Sigmoid colon (tissue), 7 donors: ENCODE data around the gene ARRB1. TPM values are rescaled to one million over a fixed set of nuclear protein-coding genes. Genes with fewer than 3 reads are reported as not detected.
A peak's percentile ranks its signal among the peaks of the same experiment; 100 is the strongest.

Experiments
- DNase-seq: peaks from one replicate; pipeline ENCODE4 v3.0.0-alpha.2; 2019
- H3K27ac ChIP-seq, 4 donors: fragments of 200-600 bp; sonication (generic); one replicate each; pipeline ENCODE4 v1.5.1; 2016 to 2019; ENCODE audit warnings: mild to moderate bottlenecking in 1 of 4
- H3K27me3 ChIP-seq, 3 donors: fragments of 200-600 bp; sonication (generic); one replicate each; pipeline ENCODE4 v1.5.1; 2019; ENCODE audit warnings: mild to moderate bottlenecking in 1 of 3
- H3K36me3 ChIP-seq, 4 donors: fragments of 200-600 bp; sonication (generic); one replicate each; pipeline ENCODE4 v1.5.1; 2016 to 2019
- H3K4me1 ChIP-seq, 4 donors: fragments of 200-600 bp; sonication (generic); one replicate each; pipeline ENCODE4 v1.5.1; 2017 to 2019
- H3K4me3 ChIP-seq, 4 donors: fragments of 200-600 bp; sonication (generic); one replicate each; pipeline ENCODE4 v1.5.1; 2017 to 2019; ENCODE audit warnings: mild to moderate bottlenecking in 2 of 4, moderate library complexity in 1 of 4
- H3K9me3 ChIP-seq, 4 donors: fragments of 200-600 bp in 3 of 4; sonication (generic) in 3 of 4; one replicate each; pipeline versions ENCODE4 v1.5.1 to v1.6.1; 2013 to 2019
- CTCF ChIP-seq, 4 experiments: fragments of 450-650 bp in 3 of 4; fragments of 200-600 bp in 1 of 4; IDR thresholded peaks; one replicate each; pipeline ENCODE4 v1.5.1; 2016 to 2019; ENCODE audit warnings: antibody characterized with exemption in 4 of 4, mild to moderate bottlenecking in 3 of 4, moderate library complexity in 2 of 4
- EP300 ChIP-seq, 4 donors: sonication (generic); formaldehyde crosslinking; IDR thresholded peaks; one replicate each; pipeline ENCODE4 v1.6.1; 2017; ENCODE audit warnings: antibody characterized with exemption in 4 of 4
- POLR2A ChIP-seq, 2 donors: fragments of 450-650 bp; IDR thresholded peaks; one replicate each; pipeline ENCODE4 v1.6.1; 2016; ENCODE audit warnings: antibody characterized with exemption in 2 of 2, mild to moderate bottlenecking in 2 of 2, moderate library complexity in 2 of 2
- POLR2AphosphoS5 ChIP-seq, 4 donors: sonication (generic); formaldehyde crosslinking; IDR thresholded peaks; one replicate each; pipeline ENCODE4 v1.6.1; 2017; ENCODE audit warnings: antibody characterized with exemption in 4 of 4
- WGBS, 2 donors: extraction: QIAGEN DNeasy Blood & Tissue Kit; methylation state at CpG; one replicate each; pipeline ENCODE4 v1.1.7; 2013; 5-methylcytosine and 5-hydroxymethylcytosine counted together
- intact Hi-C: fragments of 100-400 bp; cut with DNase I; formaldehyde crosslinking; loops from one replicate; pipeline ENCODE4 v1.15.1; 2023
- polyA plus RNA-seq, 3 donors: library from polyadenylated mRNA; stranded (reverse); fragments of 200-250 nt; gene quantifications; one replicate each; pipeline ENCODE4 v1.2.3, GENCODE V29; 2013
- total RNA-seq, 4 donors: library from RNA; depleted of rRNA; stranded (reverse); fragments of >200 nt; gene quantifications; one replicate each; pipeline ENCODE4 v1.1.0, GENCODE V29; 2016
- donor health status: healthy with polysubstance abuse.
- donor health status: Bipolar disorder and iron deficiency.
- donor health status: healthy.

The ARRB1 gene
- total and polyA plus RNA-seq, 7 donors = 24.0 to 96.7 (median 45.6) TPM

DNA sequence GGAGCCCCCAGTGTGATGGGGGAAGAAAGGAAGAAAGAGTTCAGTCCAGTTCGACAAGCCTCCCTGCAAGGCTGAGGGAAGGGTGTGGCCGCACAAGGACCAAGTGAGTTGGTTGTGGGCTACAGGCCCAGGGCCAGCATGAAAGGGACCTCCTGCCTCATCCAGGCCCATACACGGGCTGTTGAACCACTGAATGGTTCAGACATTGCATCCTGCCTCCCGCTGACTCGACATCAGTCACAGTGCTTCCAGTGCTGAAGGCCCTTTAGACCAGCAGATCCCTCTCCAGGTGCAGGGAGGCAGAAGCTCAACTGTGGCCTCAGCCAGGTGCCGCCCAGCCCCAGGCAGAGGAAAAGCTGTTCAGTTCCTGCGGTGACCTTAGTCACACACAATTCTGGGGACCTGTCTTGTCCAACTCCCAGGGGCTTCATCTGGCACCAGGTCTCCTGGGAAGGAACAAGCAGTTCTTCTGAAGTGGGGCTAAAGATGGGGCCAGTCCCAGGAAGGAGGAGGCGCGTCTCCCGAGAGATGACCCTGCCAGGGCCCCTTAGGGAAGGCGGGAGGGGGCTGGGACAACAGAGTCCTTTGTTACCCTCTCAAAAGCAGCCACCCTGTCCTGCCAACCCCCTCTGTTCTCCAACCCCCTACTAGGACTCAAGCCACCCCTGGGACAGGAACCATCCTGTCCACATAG, 6.6 kb downstream of the ARRB1 start:
- Histone ChIP-seq H3K4me3 (no peak overlapping the region), H3K36me3 (no peaks in the 10 kb centered on the region), H3K27me3 (no peaks in the 10 kb centered on the region), H3K4me1 (peaks cover 3 to 100% (median 100%) of the 10 kb centered on the region in 4 donors), H3K27ac (peak overlapping the region; percentile 97 to 98 (median 97)), H3K9me3 (no peaks in the 10 kb centered on the region)
- no peak for TF ChIP-seq EP300 (IDR thresholded peaks at IDR 0.05)
- no peak for TF ChIP-seq POLR2AphosphoS5 (IDR thresholded peaks at IDR 0.05)
- TF ChIP-seq CTCF (IDR thresholded peaks at IDR 0.05) = no peak
- TF ChIP-seq POLR2A (IDR thresholded peaks at IDR 0.05) = no peak
- intact Hi-C loops = no loop called here
- 47 to 55% methylated on average over 11 of the region's 11 CpGs for WGBS, 2 donors
- DNase-seq = no peak

DNA sequence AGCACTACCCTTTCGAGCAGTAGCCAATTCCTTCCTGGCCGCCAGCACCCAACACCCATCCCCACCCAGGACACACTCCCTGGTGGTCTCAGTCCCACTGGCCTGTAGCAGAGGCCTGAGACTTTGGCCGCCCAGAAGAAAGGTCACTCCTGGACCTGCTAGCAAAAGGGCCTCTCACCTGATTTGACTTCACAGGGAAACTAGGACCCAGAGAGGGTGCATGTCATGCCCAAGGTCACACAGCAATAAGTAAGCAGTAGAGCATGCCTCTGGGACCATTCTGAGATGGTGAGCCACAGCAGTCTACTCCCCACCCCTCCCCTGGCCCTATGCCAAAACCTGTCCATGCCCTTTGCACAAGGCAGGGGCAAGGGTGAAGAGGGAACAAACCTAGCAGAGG, 7.3 kb downstream of the ARRB1 start:
- WGBS, 2 donors = 51 to 88% methylated on average over 3 of the region's 3 CpGs
- H3K36me3 ChIP-seq = no peaks in the 10 kb centered on the region
- TF ChIP-seq CTCF (IDR thresholded peaks at IDR 0.05) = no peak
- no peak for TF ChIP-seq POLR2A (IDR thresholded peaks at IDR 0.05)
- no peak for TF ChIP-seq POLR2AphosphoS5 (IDR thresholded peaks at IDR 0.05)
- no peak for TF ChIP-seq EP300 (IDR thresholded peaks at IDR 0.05)
- peak overlapping the region in 1 of 4 donors; percentile 13 for H3K4me3 ChIP-seq
- intact Hi-C loops = no loop called here
- peaks cover 3 to 100% (median 100%) of the 10 kb centered on the region in 4 donors for H3K4me1 ChIP-seq
- H3K27me3 ChIP-seq = no peaks in the 10 kb centered on the region
- DNase-seq = no peak
- peak overlapping the region; percentile 97 to 98 (median 97) for H3K27ac ChIP-seq
- H3K9me3 ChIP-seq = no peaks in the 10 kb centered on the region

- WGBS, 2 donors = 15 to 51% methylated on average over 12 of the region's 12 CpGs
- DNase-seq = peak; percentile 72
- no peak for TF ChIP-seq CTCF (IDR thresholded peaks at IDR 0.05)
- peak in 1 of 4 donors; percentile 40 for TF ChIP-seq EP300 (IDR thresholded peaks at IDR 0.05)
- Histone ChIP-seq H3K9me3 (no peaks in the 10 kb centered on the region), H3K4me1 (peaks cover 3 to 100% (median 100%) of the 10 kb centered on the region in 4 donors), H3K4me3 (peak overlapping the region in 1 of 4 donors; percentile 13), H3K27me3 (no peaks in the 10 kb centered on the region), H3K27ac (peak overlapping the region; percentile 97 to 98 (median 97)), H3K36me3 (no peaks in the 10 kb centered on the region)
- intact Hi-C loops = no loop called here
Observed at GRCh38 chr11:75342966-75343870, 8.2 kb downstream of the ARRB1 start.

GRCh38 chr11:75342231-75342918, 9.1 kb downstream of the ARRB1 start:
- Histone ChIP-seq H3K4me1 (peaks cover 3 to 100% (median 100%) of the 10 kb centered on the region in 4 donors), H3K27ac (peak overlapping the region; percentile 97 to 98 (median 97)), H3K9me3 (no peaks in the 10 kb centered on the region), H3K4me3 (no peak overlapping the region), H3K27me3 (no peaks in the 10 kb centered on the region), H3K36me3 (no peaks in the 10 kb centered on the region)
- 54 to 75% methylated on average over 15 of the region's 15 CpGs for WGBS, 2 donors
- no peak for DNase-seq
- TF ChIP-seq EP300 (IDR thresholded peaks at IDR 0.05) = no peak
- no peak for TF ChIP-seq POLR2AphosphoS5 (IDR thresholded peaks at IDR 0.05)
- TF ChIP-seq CTCF (IDR thresholded peaks at IDR 0.05) = no peak
- no peak for TF ChIP-seq POLR2A (IDR thresholded peaks at IDR 0.05)
- intact Hi-C loops = no loop called here
